ENCODE results near the gene FAM9A.
"Not testable (repeated sequence)": the region's sequence is repeated elsewhere in the genome, so short reads cannot be mapped to it uniquely, and the experiment has no call there.

- not testable (repeated sequence) for TF ChIP-seq ZNF652 (CRISPR knock-in tag; IDR thresholded peaks at IDR 0.05; ENCODE audit: borderline replicate concordance, low read depth); ETV5 (CRISPR knock-in tag; IDR thresholded peaks at IDR 0.05; ENCODE audit: borderline replicate concordance); SMC3 (IDR thresholded peaks at IDR 0.05; ENCODE audit: low read length); NPAS2 (CRISPR knock-in tag; IDR thresholded peaks at IDR 0.05; ENCODE audit: borderline replicate concordance); SMAD3 (CRISPR knock-in tag; IDR thresholded peaks at IDR 0.05); CEBPG (CRISPR knock-in tag; IDR thresholded peaks at IDR 0.05); ATF7 (IDR thresholded peaks at IDR 0.05); ATF7 (CRISPR knock-in tag; IDR thresholded peaks at IDR 0.05); E2F1 (CRISPR knock-in tag; IDR thresholded peaks at IDR 0.05); ZNF776 (CRISPR knock-in tag; IDR thresholded peaks at IDR 0.05); CHD4 (IDR thresholded peaks at IDR 0.05; ENCODE audit: borderline replicate concordance, low read length)
Observed at GRCh38 chrX:8758706-8759105, 42.5 kb downstream of the FAM9A start.

Data from HepG2 (cell line).